Natural killer cell (primary cell): ENCODE results near the gene PIK3CD. TPM values are rescaled to one million over a fixed set of nuclear protein-coding genes. Genes with fewer than 3 reads are reported as not detected.

Experiments used
- ATAC-seq, 3 donors: fragments of 150-1000 bp in 2 of 3; fragments of 200-7000 bp in 1 of 3; cut with Tn5 transposase; 1 replicate in 1 of 3; 2 replicates in 2 of 3; pipeline ENCODE4 v1.10.0; 2021; ENCODE audit warnings: mild to moderate bottlenecking in 2 of 3, moderate library complexity in 2 of 3
- DNase-seq, 2 donors: peaks; one replicate each; pipeline versions ENCODE4 v3.0.0 to v3.0.0-alpha.2; 2013 to 2021; ENCODE audit warnings: mixed read lengths in 1 of 2
- H3K27ac ChIP-seq: one replicate; pipeline ENCODE4 v1.5.1; 2013; ENCODE audit warnings: mild to moderate bottlenecking, low read length
- H3K27me3 ChIP-seq: one replicate; pipeline ENCODE4 v1.6.1; 2013; ENCODE audit warnings: low read length; ENCODE audit not compliant: control insufficient read depth, insufficient read depth
- H3K36me3 ChIP-seq: one replicate; pipeline ENCODE4 v1.6.1; 2013; ENCODE audit warnings: low read length; ENCODE audit not compliant: control insufficient read depth, insufficient read depth
- H3K4me1 ChIP-seq: one replicate; pipeline ENCODE4 v1.6.1; 2013; ENCODE audit warnings: low read length; ENCODE audit not compliant: control insufficient read depth, insufficient read depth
- H3K4me3 ChIP-seq: one replicate; pipeline ENCODE4 v1.5.1; 2013; ENCODE audit warnings: low read length
- H3K9me3 ChIP-seq: one replicate; pipeline ENCODE4 v1.6.1; 2013; ENCODE audit warnings: low read length; ENCODE audit not compliant: control insufficient read depth, insufficient read depth
- H3K27ac Mint-ChIP-seq, 2 donors: one replicate each; pipeline ENCODE4 v1.8.0; 2022; ENCODE audit warnings: mild to moderate bottlenecking in 2 of 2, mixed read lengths in 2 of 2, moderate library complexity in 1 of 2
- H3K27me3 Mint-ChIP-seq, 2 donors: one replicate each; pipeline ENCODE4 v1.8.0; 2022; ENCODE audit warnings: low read depth in 2 of 2, mixed read lengths in 2 of 2
- H3K36me3 Mint-ChIP-seq: one replicate; pipeline ENCODE4 v1.8.0; 2022; ENCODE audit warnings: mixed read lengths
- H3K4me1 Mint-ChIP-seq, 2 donors: one replicate each; pipeline ENCODE4 v1.8.0; 2022; ENCODE audit warnings: mixed read lengths in 2 of 2
- H3K4me3 Mint-ChIP-seq: one replicate; pipeline ENCODE4 v1.8.0; 2022; ENCODE audit warnings: mild to moderate bottlenecking, moderate library complexity, mixed read lengths
- H3K9me3 Mint-ChIP-seq, 2 donors: one replicate each; pipeline ENCODE4 v1.8.0; 2022; ENCODE audit warnings: mixed read lengths in 2 of 2
- WGBS: methylation state at CpG from one replicate; pipeline ENCODE4 v1.1.7; 2013; ENCODE audit warnings: missing lambda C conversion rate; ENCODE audit not compliant: insufficient coverage; 5-methylcytosine and 5-hydroxymethylcytosine counted together
- intact Hi-C: fragments of 100-400 bp; cut with micrococcal nuclease; formaldehyde crosslinking; loops from one replicate; pipeline ENCODE4 v1.14.2; 2022
- total RNA-seq, 4 donors: library from RNA; stranded (reverse); fragments of 120-200 nt in 1 of 4; gene quantifications; one replicate each; pipeline versions ENCODE4 v1.2.3 to v1.2.4, GENCODE V29; 2013 to 2022
- TF ChIP-seq, protein P1 (sequence below): fragments of 200-600 bp; IDR thresholded peaks from one replicate; pipeline ENCODE4 v1.8.0; 2022; ENCODE audit warnings: antibody characterized with exemption

Gene PIK3CD
- total RNA-seq, 3 donors from 2014 or later (not counting 1 experiment from before 2014, with no cell fraction given) = 171 to 240 (median 198) TPM

DNA sequence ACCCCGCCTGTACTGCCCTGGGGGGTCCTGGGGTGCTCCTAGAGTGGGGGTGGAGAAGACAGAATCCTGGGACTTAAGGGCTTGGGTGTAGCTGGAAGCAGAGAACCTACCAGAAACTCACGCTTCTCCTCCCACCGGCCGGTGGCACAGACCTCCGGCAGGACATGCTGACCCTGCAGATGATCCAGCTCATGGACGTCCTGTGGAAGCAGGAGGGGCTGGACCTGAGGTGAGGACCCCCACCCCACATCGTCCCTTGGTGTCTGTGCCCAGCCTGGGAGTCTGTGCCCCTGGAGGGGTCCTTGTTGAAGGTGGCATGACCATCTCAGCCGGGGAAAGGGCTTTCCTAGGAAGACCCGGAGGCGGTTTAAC lies 70.8 kb downstream of the PIK3CD start:
- TF ChIP-seq, protein P1, sequence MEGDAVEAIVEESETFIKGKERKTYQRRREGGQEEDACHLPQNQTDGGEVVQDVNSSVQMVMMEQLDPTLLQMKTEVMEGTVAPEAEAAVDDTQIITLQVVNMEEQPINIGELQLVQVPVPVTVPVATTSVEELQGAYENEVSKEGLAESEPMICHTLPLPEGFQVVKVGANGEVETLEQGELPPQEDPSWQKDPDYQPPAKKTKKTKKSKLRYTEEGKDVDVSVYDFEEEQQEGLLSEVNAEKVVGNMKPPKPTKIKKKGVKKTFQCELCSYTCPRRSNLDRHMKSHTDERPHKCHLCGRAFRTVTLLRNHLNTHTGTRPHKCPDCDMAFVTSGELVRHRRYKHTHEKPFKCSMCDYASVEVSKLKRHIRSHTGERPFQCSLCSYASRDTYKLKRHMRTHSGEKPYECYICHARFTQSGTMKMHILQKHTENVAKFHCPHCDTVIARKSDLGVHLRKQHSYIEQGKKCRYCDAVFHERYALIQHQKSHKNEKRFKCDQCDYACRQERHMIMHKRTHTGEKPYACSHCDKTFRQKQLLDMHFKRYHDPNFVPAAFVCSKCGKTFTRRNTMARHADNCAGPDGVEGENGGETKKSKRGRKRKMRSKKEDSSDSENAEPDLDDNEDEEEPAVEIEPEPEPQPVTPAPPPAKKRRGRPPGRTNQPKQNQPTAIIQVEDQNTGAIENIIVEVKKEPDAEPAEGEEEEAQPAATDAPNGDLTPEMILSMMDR = no peak
- no peak for DNase-seq
- H3K4me1 Mint-ChIP-seq = peaks cover 20 to 27% of the 10 kb centered on the region in 2 donors
- no peaks in the 10 kb centered on the region for H3K27me3 ChIP-seq
- H3K36me3 Mint-ChIP-seq = no peaks in the 10 kb centered on the region
- H3K27ac ChIP-seq = peak overlapping the region; percentile 44
- H3K9me3 Mint-ChIP-seq = no peaks in the 10 kb centered on the region
- peak overlapping the region; percentile 31 to 65 for H3K27ac Mint-ChIP-seq
- no peak overlapping the region for H3K4me3 Mint-ChIP-seq
- H3K27me3 Mint-ChIP-seq = no peaks in the 10 kb centered on the region
- no peaks in the 10 kb centered on the region for H3K9me3 ChIP-seq
- no peak for ATAC-seq
- H3K36me3 ChIP-seq = peaks cover 85% of the 10 kb centered on the region
- H3K4me1 ChIP-seq = peaks cover 67% of the 10 kb centered on the region
- intact Hi-C loops = no loop called here
- no peak overlapping the region for H3K4me3 ChIP-seq
- WGBS = 91% methylated on average over 10 of the region's 10 CpGs

DNA sequence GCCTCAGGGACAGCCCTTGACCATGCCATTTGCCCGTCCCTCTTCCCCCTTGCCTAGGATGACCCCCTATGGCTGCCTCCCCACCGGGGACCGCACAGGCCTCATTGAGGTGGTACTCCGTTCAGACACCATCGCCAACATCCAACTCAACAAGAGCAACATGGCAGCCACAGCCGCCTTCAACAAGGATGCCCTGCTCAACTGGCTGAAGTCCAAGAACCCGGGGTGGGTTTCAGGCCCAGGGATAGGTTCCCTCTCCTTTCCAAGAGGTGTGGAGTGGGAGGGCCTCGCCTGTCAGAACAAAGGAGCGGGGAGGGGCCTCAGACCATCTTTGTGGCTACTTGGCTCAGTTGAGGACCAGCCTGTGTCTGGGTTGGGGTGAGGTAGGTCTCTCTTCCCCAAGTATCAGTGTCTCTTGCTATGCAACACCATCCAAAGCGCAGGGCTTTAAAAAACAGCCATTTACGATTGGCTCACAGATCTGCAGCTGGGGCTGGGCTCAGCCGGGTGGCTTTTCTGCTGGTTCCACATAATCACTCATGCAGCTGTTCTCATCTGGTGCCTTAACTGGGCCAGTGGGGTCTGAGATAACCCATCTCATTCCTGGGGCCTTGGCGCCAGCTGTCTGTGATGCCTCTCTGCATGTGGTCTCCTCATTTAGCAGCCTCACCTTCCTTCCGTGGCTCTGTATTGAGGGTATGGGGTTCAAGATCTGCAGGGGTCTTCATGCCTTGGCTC lies 71.7 kb downstream of the PIK3CD start:
- Histone ChIP-seq H3K36me3 (peaks cover 90% of the 10 kb centered on the region), H3K27me3 (no peaks in the 10 kb centered on the region), H3K4me3 (no peak overlapping the region), H3K9me3 (no peaks in the 10 kb centered on the region), H3K4me1 (peaks cover 62% of the 10 kb centered on the region), H3K27ac (no peak overlapping the region)
- ATAC-seq (no peak), DNase-seq (no peak)
- 98% methylated on average over 14 of the region's 14 CpGs for WGBS
- intact Hi-C loops = no loop called here
- TF ChIP-seq, protein P1 = no peak
- H3K27me3 Mint-ChIP-seq = no peaks in the 10 kb centered on the region
- peak overlapping the region; percentile 31 to 76 for H3K27ac Mint-ChIP-seq
- no peaks in the 10 kb centered on the region for H3K36me3 Mint-ChIP-seq
- H3K4me3 Mint-ChIP-seq = no peak overlapping the region
- peaks cover 13 to 21% of the 10 kb centered on the region in 2 donors for H3K4me1 Mint-ChIP-seq
- no peaks in the 10 kb centered on the region for H3K9me3 Mint-ChIP-seq

DNA sequence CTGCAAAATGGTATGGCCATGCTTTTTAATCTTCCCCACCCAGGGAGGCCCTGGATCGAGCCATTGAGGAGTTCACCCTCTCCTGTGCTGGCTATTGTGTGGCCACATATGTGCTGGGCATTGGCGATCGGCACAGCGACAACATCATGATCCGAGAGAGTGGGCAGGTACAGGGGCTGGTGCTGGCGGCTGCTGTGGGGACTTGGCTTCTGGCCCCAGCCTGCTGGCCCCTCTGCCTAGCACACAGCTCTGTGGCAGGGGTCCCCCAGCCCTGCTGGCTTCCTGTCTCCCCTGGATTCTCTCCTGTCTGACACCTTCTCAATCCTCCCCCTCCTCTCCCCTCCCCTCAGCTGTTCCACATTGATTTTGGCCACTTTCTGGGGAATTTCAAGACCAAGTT lies 72.4 kb downstream of the PIK3CD start:
- Histone ChIP-seq H3K9me3 (no peaks in the 10 kb centered on the region), H3K4me1 (peaks cover 60% of the 10 kb centered on the region), H3K27me3 (no peaks in the 10 kb centered on the region), H3K36me3 (peaks cover 90% of the 10 kb centered on the region), H3K27ac (no peak overlapping the region), H3K4me3 (no peak overlapping the region)
- peaks cover 20 to 28% of the 10 kb centered on the region in 2 donors for H3K4me1 Mint-ChIP-seq
- 96% methylated on average over 6 of the region's 6 CpGs for WGBS
- TF ChIP-seq, protein P1 = no peak
- DNase-seq (no peak), ATAC-seq (no peak)
- H3K27ac Mint-ChIP-seq = peak overlapping the region in 1 of 2 donors; percentile 76
- no peaks in the 10 kb centered on the region for H3K27me3 Mint-ChIP-seq
- intact Hi-C loops = no loop called here
- no peak overlapping the region for H3K4me3 Mint-ChIP-seq
- no peaks in the 10 kb centered on the region for H3K36me3 Mint-ChIP-seq
- no peaks in the 10 kb centered on the region for H3K9me3 Mint-ChIP-seq
